ENCODE measurements around the gene SPATA32.

GRCh38 chr17:45302649-45303173, 40.8 kb upstream of the SPATA32 start:
- TF ChIP-seq, protein P1, sequence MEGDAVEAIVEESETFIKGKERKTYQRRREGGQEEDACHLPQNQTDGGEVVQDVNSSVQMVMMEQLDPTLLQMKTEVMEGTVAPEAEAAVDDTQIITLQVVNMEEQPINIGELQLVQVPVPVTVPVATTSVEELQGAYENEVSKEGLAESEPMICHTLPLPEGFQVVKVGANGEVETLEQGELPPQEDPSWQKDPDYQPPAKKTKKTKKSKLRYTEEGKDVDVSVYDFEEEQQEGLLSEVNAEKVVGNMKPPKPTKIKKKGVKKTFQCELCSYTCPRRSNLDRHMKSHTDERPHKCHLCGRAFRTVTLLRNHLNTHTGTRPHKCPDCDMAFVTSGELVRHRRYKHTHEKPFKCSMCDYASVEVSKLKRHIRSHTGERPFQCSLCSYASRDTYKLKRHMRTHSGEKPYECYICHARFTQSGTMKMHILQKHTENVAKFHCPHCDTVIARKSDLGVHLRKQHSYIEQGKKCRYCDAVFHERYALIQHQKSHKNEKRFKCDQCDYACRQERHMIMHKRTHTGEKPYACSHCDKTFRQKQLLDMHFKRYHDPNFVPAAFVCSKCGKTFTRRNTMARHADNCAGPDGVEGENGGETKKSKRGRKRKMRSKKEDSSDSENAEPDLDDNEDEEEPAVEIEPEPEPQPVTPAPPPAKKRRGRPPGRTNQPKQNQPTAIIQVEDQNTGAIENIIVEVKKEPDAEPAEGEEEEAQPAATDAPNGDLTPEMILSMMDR (IDR thresholded peaks at IDR 0.05), result no peak
- no peak for TF ChIP-seq POLR2A (IDR thresholded peaks at IDR 0.05)
